ENCODE measurements around the gene C6orf62.

- TF ChIP-seq CTCF (IDR thresholded peaks at IDR 0.05; ENCODE audit: insufficient read depth, low read length), result no peak
- TF ChIP-seq POLR2AphosphoS5 (IDR thresholded peaks at IDR 0.05; ENCODE audit: low read depth), result no peak
- no peak for TF ChIP-seq REST (IDR thresholded peaks at IDR 0.05; ENCODE audit: insufficient replicate concordance, low read depth)
Observed at GRCh38 chr6:24755279-24755678, 36.3 kb upstream of the C6orf62 start.

All from HL-60 (cell line).